Thoracic aorta (tissue), 2 donors: ENCODE measurements around the gene ABCA13. TPM values are rescaled to one million over a fixed set of nuclear protein-coding genes. Genes with fewer than 3 reads are reported as not detected.

Experiments
- ATAC-seq: fragments of 150-250 bp; one replicate; pipeline ENCODE4 v1.8.0; 2017; ENCODE audit warnings: low read depth; ENCODE audit not compliant: insufficient number of reproducible peaks, low FRiP score
- DNase-seq: peaks from one replicate; pipeline ENCODE4 v3.0.0-alpha.2; 2020; ENCODE audit warnings: low spot score
- H3K27ac ChIP-seq, 2 donors: fragments of 200-600 bp; sonication (generic); 1 replicate in 1 of 2; 2 replicates in 1 of 2; pipeline ENCODE4 v1.5.1; 2016; ENCODE audit warnings: mild to moderate bottlenecking in 2 of 2, moderate library complexity in 2 of 2
- H3K27me3 ChIP-seq: fragments of 200-600 bp; sonication (generic); replicated peaks from 2 replicates; pipeline ENCODE4 v1.6.0; 2016; ENCODE audit warnings: mild to moderate bottlenecking; ENCODE audit not compliant: insufficient read depth
- H3K36me3 ChIP-seq: fragments of 200-600 bp; sonication (generic); one replicate; pipeline ENCODE4 v1.5.1; 2016
- H3K4me1 ChIP-seq, 2 donors: fragments of 200-600 bp; sonication (generic); 1 replicate in 1 of 2; 2 replicates in 1 of 2; pipeline versions ENCODE4 v1.5.1 to v1.6.0; 2016; ENCODE audit warnings: low read depth in 2 of 2, mild to moderate bottlenecking in 1 of 2; ENCODE audit not compliant: control insufficient read depth in 1 of 2
- H3K4me3 ChIP-seq: fragments of 200-600 bp; sonication (generic); 2 replicates; pipeline ENCODE4 v1.5.1; 2016; ENCODE audit warnings: mild to moderate bottlenecking
- H3K9me3 ChIP-seq: fragments of 200-600 bp; sonication (generic); 2 replicates; pipeline ENCODE4 v1.5.1; 2016
- total RNA-seq, 2 donors: library from RNA; depleted of rRNA; stranded (reverse); fragments of >200 nt; gene quantifications; one replicate each; pipeline versions ENCODE4 v1.1.0 to v1.2.3, GENCODE V29; 2016
- TF ChIP-seq, protein P1 (sequence below): fragments of 200-600 bp; sonication (generic); IDR thresholded peaks from one replicate; pipeline ENCODE4 v1.5.1; 2019; ENCODE audit warnings: antibody characterized with exemption

The ABCA13 gene
- total RNA-seq, 2 donors from 2014 or later: not detected

DNA sequence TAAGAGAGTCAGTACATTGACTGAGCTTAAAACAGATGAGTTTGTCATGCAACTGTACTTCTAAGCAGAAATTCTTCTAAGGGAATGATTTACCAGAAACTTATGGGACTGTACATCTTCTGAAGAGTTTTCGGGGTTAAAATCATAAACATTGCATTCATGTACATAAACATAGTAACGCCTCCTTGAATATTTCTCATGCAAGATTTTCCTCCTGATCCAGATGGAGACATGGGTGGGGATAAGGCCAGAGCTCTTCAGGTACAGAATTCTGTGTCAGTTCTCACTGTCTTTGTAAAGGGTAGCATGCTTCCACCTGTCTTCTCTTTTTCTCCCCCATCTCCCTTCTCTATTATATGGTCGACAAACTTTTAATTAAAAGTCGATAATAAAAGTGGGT lies 335.3 kb downstream of the ABCA13 start:
- H3K27ac ChIP-seq: no peak overlapping the region
- H3K27me3 ChIP-seq: no peaks in the 10 kb centered on the region
- no peaks in the 10 kb centered on the region for H3K4me1 ChIP-seq
- no peaks in the 10 kb centered on the region for H3K9me3 ChIP-seq
- TF ChIP-seq, protein P1, sequence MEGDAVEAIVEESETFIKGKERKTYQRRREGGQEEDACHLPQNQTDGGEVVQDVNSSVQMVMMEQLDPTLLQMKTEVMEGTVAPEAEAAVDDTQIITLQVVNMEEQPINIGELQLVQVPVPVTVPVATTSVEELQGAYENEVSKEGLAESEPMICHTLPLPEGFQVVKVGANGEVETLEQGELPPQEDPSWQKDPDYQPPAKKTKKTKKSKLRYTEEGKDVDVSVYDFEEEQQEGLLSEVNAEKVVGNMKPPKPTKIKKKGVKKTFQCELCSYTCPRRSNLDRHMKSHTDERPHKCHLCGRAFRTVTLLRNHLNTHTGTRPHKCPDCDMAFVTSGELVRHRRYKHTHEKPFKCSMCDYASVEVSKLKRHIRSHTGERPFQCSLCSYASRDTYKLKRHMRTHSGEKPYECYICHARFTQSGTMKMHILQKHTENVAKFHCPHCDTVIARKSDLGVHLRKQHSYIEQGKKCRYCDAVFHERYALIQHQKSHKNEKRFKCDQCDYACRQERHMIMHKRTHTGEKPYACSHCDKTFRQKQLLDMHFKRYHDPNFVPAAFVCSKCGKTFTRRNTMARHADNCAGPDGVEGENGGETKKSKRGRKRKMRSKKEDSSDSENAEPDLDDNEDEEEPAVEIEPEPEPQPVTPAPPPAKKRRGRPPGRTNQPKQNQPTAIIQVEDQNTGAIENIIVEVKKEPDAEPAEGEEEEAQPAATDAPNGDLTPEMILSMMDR: no peak
- ATAC-seq: no peak
- no peak for DNase-seq
- no peak overlapping the region for H3K4me3 ChIP-seq
- H3K36me3 ChIP-seq: no peaks in the 10 kb centered on the region

DNA sequence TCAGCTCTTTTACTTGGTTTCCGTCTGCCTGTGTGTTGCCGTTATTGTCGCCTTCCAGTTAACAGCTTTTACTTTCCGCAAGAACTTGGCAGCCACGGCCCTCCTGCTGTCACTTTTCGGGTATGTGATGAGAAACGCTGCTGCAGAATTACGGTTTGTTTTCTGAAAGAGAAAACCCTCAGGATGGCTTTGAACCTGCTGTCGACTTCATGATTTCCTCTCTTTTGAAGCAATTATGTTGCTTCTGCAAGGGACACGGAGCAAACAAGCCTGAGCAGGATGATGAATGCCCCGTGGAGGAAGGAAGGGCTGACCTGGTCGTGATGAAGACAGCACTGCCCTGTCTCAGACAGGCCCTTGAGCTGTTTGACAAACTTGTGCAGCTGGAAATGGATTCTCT lies 339.8 kb downstream of the ABCA13 start:
- ATAC-seq: no peak
- no peak overlapping the region for H3K4me3 ChIP-seq

DNA sequence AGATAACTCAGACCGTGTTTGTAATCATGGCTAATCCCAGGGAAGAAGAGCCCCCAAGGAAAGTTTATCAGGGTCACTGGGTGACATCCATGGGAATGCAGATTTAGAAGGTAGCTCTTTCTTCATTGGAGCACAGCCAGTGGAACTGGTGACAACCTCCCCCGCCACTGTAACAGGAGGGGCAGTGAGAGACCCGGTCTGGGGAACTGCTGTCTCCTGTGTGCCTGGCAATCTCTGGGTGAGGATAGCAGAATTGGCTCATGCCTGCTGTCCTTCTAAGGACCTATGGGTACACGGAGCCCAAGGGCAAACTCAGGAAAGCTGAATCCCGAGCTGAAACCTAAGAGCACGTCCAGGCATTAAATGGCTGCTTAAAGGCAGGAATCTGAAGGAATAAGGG lies 341.6 kb downstream of the ABCA13 start:
- ATAC-seq (no peak), DNase-seq (no peak)
- H3K4me3 ChIP-seq: no peak overlapping the region
- no peaks in the 10 kb centered on the region for H3K4me1 ChIP-seq
- H3K9me3 ChIP-seq: no peaks in the 10 kb centered on the region
- H3K27ac ChIP-seq: no peak overlapping the region
- TF ChIP-seq, protein P1: no peak
- H3K36me3 ChIP-seq: no peaks in the 10 kb centered on the region
- H3K27me3 ChIP-seq: no peaks in the 10 kb centered on the region

More for the DNA sequence above, 339.8 kb downstream of the ABCA13 start:
- no peaks in the 10 kb centered on the region for H3K36me3 ChIP-seq
- H3K27me3 ChIP-seq: no peaks in the 10 kb centered on the region
- no peak overlapping the region for H3K27ac ChIP-seq
- DNase-seq: no peak
- H3K9me3 ChIP-seq: no peaks in the 10 kb centered on the region
- TF ChIP-seq, protein P1: no peak
- H3K4me1 ChIP-seq: no peaks in the 10 kb centered on the region

DNA sequence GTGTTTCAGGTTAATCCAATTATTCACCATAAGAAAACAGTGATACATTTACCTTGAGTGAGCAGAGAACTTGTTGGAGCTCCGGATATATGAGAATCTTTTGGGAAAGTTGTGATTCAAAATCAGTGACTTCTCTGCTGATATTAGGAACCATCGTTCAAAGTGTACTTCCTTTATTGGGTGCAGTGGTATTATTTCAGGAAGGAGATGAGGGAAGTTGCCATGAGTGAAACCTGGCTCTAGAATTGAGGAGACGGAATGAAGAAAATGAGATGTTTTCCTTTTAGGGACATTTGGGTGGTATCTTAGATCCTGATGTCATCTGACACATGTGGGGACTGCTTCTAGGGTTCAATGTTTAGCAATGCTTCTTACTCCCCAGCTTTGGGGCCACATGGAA lies 343.9 kb downstream of the ABCA13 start:
- no peak for DNase-seq
- Histone ChIP-seq H3K4me1 (no peaks in the 10 kb centered on the region), H3K27me3 (no peaks in the 10 kb centered on the region), H3K36me3 (no peaks in the 10 kb centered on the region), H3K27ac (no peak overlapping the region), H3K4me3 (no peak overlapping the region), H3K9me3 (no peaks in the 10 kb centered on the region)
- TF ChIP-seq, protein P1: no peak
- ATAC-seq: no peak

DNA sequence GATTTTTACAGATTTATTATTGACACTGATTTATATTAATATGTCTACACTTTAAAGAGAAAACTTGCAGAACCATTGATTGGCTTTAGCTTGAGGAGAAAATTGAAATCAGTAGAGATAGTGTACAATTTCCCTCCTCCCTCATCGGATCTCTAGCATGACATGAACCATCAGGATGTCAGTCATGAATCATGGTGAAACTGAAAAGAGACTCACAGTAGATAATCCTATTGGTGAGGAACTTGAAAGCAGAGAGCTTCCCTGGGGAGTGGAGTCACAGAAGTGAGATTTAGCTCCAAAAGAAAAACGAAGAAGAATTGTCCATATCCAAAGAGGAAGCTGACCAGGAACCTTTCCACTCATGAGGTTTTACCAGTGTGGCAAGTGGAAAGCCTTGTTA lies 346.8 kb downstream of the ABCA13 start:
- no peak overlapping the region for H3K27ac ChIP-seq
- TF ChIP-seq, protein P1: no peak
- DNase-seq: no peak
- H3K27me3 ChIP-seq: no peaks in the 10 kb centered on the region
- no peaks in the 10 kb centered on the region for H3K36me3 ChIP-seq
- H3K9me3 ChIP-seq: no peaks in the 10 kb centered on the region
- H3K4me3 ChIP-seq: no peak overlapping the region
- H3K4me1 ChIP-seq: no peaks in the 10 kb centered on the region
- no peak for ATAC-seq
